Fibroblast of pulmonary artery (primary cell): ENCODE data around the gene PNKD.

ENCODE experiments used
- DNase-seq: peaks from one replicate; pipeline ENCODE4 v3.0.0-alpha.2; 2010; ENCODE audit warnings: low read depth
- H3K4me3 ChIP-seq: replicated peaks from 2 replicates; pipeline ENCODE4 v1.5.1; 2011; ENCODE audit warnings: low read depth, mild to moderate bottlenecking, control low read depth, low read length, moderate library complexity
- TF ChIP-seq, protein P1 (sequence below): IDR thresholded peaks from 2 replicates; pipeline ENCODE4 v1.5.1; 2011; ENCODE audit warnings: mild to moderate bottlenecking, control low read depth, low read length, inconsistent platforms; ENCODE audit errors: missing control alignments

PNKD gene

DNA sequence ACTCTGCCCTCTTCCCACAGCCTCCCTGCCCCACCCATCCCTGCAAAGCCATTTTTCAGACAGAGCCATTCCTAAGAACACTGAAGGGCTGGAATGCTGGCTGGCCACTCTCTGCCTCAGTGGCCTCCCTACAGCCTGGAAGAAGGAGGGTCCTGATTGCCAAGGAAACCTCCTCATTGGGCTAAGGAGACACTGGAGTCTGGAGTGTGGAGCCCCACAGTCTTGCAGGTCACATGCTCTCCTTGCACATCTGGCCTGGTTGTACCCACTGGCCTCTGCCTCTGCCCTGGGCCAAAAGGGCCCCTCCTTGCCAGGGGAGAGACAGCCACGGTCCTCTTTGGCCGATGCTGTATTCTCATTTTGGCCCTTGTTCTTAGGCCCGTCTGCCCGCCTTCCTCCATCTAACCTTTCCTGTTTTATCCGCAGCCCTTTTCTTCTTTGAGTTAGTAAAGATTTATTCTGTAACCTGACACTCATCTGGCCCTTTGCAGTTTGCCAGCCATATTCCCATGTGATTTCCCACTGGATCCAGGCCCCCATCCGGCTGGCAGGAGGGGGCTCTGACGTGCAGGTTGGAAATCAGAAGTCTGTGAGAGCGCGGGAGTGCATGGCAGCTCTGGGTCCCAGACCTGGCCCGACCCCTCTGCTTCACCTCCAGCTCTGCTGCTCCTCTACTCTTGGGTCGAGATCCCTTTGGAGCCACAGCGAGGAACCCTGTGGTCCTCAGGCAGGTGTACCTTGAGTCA is 75.3 kb downstream of the PNKD start:
- DNase-seq = no peak
- TF ChIP-seq, protein P1, sequence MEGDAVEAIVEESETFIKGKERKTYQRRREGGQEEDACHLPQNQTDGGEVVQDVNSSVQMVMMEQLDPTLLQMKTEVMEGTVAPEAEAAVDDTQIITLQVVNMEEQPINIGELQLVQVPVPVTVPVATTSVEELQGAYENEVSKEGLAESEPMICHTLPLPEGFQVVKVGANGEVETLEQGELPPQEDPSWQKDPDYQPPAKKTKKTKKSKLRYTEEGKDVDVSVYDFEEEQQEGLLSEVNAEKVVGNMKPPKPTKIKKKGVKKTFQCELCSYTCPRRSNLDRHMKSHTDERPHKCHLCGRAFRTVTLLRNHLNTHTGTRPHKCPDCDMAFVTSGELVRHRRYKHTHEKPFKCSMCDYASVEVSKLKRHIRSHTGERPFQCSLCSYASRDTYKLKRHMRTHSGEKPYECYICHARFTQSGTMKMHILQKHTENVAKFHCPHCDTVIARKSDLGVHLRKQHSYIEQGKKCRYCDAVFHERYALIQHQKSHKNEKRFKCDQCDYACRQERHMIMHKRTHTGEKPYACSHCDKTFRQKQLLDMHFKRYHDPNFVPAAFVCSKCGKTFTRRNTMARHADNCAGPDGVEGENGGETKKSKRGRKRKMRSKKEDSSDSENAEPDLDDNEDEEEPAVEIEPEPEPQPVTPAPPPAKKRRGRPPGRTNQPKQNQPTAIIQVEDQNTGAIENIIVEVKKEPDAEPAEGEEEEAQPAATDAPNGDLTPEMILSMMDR = no peak
- no peak overlapping the region for H3K4me3 ChIP-seq

DNA sequence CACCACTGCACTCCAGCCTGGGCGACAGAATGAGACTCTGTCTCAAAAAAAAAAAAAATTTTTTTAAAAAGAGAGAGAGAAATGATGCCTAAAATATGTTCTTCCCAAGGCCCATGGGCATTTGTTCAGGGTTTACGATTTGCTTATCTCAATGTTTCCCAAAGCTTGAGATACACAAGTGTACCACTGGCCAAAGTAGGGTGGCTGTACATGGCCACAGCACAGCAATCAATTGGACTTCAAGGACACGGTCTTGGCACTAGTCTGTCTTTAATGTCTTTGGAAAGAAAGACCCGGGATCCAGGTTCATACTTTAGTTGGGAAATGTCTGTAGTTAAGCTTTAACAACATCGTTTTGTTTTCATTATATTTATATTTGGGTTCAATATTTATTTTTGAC is 76.9 kb downstream of the PNKD start:
- H3K4me3 ChIP-seq = no peak overlapping the region
- TF ChIP-seq, protein P1 = no peak

DNA sequence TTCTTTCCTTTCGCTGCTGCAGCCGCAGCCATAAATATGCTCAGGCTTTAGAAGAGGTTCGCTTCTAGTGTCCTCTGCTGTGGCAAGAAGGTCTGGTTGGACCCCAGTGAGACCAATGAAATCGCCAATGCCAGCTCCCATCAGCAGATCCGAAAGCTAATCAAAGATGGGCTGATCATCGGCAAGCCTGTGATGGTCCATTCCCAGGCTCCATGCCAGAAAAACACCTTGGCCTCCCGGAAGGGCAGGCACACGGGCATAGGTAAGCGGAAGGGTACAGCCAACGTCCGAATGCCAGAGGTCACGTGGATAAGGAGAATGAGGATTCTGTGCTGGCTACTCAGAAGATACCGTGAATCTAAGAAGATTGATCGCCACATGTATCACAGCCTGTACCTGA is 83.7 kb downstream of the PNKD start:
- TF ChIP-seq, protein P1 = no peak
- DNase-seq = no peak
- H3K4me3 ChIP-seq = no peak overlapping the region

More for the DNA sequence above, 76.9 kb downstream of the PNKD start:
- DNase-seq = no peak

DNA sequence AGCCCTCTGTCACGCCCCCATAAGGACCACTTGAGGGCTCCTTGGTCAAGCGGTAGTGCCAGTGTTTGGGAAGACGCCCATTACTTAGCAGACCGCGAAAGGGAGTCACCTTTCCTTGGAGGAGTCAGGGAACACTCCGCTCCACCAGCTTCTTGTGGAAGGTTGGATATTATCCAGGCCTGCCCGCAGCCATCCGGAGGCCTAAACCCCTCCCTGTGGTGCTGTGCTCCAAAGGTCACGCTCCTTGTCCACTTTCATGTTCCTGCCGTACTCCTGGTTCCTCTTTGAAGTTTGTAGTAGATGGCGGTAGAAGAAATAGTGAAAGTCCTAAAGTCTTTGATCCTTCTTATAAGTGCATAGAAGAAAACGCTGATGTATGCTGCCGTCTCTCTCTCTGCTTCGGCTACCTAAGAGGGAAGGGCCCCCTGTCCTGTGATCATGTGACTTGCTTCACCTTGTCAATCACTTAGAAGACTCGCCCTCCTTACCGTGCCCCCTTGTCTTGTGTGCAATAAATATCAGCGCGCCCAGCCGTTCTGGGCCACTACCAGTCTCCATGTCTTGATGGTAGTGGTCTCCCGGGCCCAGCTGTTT is 84.6 kb downstream of the PNKD start:
- DNase-seq = no peak
- TF ChIP-seq, protein P1 = no peak
- H3K4me3 ChIP-seq = no peak overlapping the region

DNA sequence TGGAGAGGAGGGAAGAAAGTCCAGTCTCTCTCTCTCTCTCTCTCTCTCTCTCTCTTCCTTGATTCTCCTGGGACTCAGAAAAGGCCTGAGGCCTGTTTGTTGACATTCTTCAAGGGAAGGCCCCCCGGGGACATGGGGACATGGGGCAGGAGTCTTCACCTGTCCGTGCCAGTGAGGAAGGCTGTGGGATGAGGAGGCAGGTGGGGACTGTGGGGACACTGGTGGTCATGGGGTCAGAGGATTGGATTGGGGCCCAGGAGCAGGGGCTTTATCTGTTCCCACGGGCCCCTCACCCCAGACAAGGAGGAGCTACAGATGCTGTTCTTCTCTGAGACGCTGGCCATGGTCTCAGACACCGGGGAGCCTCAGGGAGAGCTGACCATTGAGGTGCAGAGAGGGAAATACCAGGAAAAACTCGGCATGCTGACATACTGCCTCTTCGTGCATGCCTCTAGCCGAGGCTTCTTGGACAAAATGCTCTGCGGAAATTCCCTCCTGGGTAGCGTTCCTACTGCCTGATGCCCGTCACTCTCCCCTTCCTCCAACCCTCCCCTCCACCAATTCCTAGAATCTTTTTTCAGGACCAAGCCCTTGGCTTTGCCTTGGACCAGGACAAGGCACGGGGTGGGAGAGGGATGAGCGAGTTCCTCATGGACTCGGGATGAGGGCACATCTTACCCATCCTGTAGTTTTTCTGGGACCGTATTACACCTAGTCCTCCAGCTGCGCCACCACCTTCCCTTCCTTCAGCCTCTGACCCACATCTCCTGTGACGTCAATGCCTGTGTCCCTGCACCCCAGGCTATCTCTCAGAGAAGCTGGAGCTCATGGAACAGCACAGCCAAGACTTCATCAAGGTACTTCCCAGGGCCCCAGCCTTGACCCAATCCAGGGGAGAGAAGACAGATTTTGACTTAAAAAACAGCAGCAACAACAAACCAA is 87.2 kb downstream of the PNKD start:
- DNase-seq = no peak
- H3K4me3 ChIP-seq = no peak overlapping the region
- TF ChIP-seq, protein P1 = no peak

DNA sequence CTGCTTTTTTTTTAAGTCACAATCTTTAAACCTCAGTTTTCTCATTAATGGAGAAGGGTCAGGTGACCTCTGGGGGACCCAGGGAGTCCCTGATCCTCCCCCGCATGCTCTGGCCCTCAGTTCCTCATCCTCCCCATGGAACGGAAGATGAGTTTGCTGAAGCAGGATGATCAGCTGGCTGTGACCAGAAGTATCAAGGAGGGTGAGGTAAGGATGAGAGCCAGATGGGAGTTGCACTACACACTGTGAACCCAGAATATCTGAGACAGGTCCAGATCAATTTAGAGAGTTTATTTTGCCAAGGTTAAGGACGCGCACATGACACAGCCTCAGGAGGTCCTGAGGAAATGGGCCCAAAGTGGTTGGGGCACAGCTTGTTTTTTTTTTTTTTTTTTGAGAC is 90.1 kb downstream of the PNKD start:
- DNase-seq = no peak
- H3K4me3 ChIP-seq = no peak overlapping the region
- TF ChIP-seq, protein P1 = no peak
